NCI-H2196 treated with DMSO at 0.1 percent for 48 hours (cell line): Measurements from ENCODE around the gene ATP8A1.
"Not testable (repeated sequence)": the region's sequence is repeated elsewhere in the genome, so short reads cannot be mapped to it uniquely, and the experiment has no call there.

Experiments
- DNase-seq: peaks from one replicate; lab custom pipeline; 2025; ENCODE audit not compliant: unreplicated experiment; lab: John Stamatoyannopoulos, UW

The ATP8A1 gene

DNA sequence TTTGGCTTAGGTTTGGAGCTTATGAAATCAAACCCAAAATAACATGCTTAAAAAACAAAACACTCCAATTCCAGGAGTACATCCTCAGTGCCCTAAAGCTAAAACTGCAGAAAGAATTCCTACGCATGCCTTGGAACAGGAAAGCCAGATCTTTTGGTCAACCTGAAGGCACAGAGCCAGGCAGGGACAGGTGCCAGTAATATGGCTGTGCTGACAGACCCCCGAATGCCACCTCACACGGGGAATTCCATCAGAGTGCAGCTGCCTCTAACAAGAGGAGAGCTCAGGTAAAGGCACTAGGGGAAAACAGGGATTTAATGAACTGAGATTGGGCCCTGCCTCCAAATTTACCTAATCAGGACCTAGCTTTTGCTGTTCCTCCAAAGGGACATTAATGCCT, 182.5 kb downstream of the ATP8A1 start:
- no peak for DNase-seq

DNA sequence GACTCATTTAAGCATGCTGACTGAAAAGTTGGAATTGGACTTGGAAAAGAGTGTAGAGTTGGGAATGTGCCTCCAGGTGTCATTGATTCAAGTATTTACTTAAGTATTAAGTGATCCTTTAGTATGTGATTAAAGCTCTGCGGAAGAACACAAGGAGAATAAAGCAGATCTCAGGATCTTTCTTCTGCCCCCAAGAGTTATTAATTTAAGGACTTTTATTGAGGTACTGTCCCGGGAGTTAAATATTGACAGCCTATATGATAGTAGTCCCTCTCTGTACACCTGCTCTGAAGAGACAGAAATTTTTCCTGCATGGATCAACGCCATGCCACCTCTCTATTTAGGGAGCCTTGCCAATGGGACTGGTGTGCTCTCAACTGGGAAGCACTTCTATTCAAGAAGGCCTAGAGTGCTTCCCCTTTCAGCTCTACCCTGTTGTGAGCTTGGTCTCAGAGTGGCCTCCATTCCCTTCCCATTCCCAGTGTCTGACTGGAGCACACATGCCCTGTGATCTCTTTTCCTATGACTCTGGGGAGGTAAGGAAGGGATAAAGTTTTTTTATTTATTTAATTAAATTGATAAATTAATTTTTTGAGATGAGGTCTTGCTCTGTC, 183.7 kb downstream of the ATP8A1 start:
- DNase-seq, result no peak

DNA sequence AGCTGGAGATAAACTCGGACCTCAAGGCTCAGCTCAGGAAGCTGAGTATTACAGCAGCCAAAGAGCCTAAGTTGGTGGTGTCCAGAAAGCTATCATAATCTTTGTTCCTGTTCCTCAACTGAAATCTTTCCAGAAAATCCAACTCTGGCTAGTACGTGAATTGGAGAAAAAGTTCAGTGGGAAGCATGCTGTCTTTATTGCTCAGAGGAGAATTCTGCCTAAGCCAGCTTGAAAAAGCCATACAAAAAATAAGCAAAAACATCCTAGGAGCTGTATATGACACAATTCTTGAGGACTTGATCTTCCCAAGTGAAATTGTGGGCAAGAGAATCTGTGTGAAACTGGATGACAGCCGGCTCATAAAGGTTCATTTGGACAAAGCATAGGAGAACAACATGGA, 185.0 kb downstream of the ATP8A1 start:
- DNase-seq, result no peak

- DNase-seq, result no peak
Observed at GRCh38 chr4:42470023-42470422, 186.9 kb downstream of the ATP8A1 start.

- not testable (repeated sequence) for DNase-seq
Observed at GRCh38 chr4:42467777-42468176, 189.1 kb downstream of the ATP8A1 start.

DNA sequence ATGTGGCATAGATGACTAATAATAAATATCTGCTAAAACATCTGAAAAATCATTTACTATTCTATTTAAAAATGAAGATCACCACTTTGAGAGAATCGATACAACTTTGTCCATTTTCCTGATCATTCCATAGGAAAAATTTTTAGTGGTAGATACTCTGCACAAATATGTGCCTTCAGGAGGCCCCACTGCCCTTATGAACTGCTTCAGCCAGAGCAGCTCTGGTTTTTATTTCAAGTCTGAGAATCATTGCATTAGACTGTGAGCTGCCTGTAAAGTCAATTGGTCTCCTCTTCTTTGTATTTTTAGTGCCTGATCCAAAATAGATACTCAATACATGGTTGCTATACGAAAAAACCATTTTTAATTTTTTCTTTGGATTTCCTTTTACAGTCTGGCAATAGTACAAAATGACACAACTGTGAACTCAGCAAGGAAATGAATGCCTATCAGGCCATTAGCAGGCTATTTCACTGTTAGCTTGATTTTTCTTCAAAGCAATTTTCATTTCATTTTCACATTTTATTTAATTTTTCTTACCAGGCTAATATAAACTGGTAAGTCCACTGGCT, 190.5 kb downstream of the ATP8A1 start:
- no peak for DNase-seq

GRCh38 chr4:42464550-42465094, 192.3 kb downstream of the ATP8A1 start:
- no peak for DNase-seq

DNA sequence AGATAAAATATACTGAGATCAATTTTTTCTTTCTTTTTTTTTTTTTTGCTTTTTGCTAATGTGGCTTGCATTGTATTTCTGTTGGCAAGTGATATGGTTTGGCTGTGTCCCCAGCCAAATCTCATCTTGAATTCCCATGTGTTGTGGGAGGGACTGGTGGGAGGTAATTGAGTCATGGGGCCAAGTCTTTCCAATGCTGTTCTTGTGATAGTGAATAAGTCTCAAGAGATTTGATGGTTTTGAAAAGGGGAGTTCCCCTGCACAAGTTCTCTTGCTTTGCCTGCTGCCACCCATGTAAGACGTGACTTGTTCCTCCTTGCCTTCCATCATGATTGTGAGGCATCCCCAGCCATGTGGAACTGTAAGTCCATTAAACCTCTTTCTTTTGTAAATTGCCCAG, 195.7 kb downstream of the ATP8A1 start:
- not testable (repeated sequence) for DNase-seq

GRCh38 chr4:42460043-42460442, 196.9 kb downstream of the ATP8A1 start:
- DNase-seq, result no peak

DNA sequence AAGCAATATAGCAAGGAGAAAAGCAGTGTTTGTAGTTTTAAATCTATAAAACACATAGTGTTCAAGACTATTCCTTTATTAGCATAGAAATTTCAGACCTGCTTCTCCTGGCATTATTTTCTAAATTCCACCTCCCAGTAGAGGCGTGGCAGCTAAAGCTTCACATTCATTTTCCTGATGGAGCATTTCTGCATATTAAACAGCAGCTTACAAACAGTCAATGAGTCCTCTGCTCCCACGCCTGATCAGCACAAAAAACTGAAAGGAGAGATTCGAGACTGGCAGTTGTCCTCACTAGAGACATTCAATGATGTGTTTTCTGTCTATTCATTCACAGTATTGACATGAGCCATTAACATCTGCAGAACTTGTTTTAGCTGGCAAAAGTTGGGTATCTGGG, 198.2 kb downstream of the ATP8A1 start:
- DNase-seq, result no peak

DNA sequence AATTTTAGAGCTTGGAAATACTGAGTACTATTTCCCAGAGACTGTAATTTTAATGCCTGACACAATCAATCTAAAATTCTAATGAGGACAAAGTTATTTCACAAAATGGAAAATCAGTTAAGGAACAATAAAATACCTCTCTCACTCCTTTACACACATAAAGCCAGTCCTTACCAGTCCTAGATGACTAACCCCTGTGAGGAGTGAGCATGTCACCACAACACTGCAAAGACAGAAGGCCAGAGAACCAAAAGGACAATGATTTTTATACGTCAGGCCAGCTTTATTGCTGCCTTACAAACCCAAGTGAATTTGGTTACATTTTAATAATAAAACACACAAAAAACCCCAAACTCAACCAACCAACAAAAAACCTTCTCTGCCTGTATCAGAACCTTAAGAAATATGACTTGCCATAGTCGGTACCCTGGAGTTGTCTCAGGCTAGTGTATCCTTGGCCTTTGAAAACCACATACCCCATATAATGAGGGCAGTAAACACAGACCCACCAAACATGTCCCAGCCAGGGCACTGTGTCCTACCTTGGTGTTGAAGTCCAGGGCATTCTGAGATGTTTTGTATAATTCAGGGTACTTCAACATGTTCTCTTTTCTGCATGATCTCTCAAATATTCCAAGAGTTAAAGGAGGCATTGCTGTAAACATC, 202.0 kb downstream of the ATP8A1 start:
- DNase-seq, result no peak

DNA sequence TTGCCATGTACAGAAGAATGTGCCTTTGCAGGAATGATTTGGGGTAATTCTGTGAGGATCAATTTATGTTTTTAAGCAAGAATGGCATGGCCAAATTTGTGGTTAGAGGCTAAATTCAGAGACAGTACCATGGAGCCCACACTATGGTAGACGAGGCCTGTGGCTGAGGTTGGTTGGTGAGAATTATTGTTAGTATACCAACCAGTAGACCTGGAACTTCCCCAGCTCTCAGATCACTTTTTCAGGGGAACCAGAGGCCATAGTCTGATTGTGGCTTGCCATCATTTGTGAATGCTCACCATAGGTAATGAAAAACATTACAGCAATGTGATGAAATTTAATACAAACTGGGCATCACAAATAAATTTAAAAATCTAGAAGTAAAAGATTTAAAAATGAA, 203.3 kb downstream of the ATP8A1 start:
- DNase-seq, result no peak

DNA sequence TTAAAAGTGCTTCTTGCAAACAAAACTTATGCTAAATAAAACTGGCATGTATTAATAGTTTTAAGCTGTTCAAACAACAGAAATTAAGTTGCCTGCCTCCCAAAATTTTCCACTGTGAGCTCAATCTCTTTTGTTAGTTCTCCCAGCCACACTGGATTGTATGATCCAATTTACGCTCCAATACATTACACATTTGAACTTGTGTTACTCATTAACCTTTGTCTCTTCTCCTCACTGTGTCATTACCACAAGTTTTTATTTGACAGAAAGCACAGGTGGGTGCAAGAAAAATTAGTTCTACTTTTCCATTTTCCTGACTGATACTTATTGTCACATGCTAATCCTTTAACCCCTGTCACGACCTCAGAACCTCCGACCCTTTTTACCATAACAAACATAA, 204.1 kb downstream of the ATP8A1 start:
- DNase-seq, result no peak

GRCh38 chr4:42446823-42447222, 210.1 kb downstream of the ATP8A1 start:
- no peak for DNase-seq

GRCh38 chr4:42445038-42445437, 211.9 kb downstream of the ATP8A1 start:
- DNase-seq, result no peak

- DNase-seq, result no peak
Observed at GRCh38 chr4:42442601-42443000, 214.3 kb downstream of the ATP8A1 start.

DNA sequence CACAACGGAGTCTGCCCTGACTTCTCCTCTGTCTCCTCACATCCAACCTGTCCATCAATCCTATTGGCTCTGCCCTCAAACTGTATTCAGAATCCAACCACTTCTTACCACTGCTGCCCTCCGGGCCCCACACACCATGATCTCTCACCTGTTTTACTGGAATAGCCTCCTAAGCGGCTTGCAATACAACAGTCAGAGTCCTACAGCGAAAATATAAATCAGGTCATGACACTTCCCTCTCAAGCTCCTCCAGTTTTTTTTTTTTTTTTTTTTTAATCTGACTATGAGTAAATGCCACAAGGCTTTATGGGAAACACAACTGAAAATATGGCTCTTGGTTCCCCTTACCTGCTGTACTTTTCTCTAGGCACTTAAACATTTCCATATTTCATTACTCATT, 216.8 kb downstream of the ATP8A1 start:
- DNase-seq, result no peak

- DNase-seq, result no peak
Observed at GRCh38 chr4:42436928-42437565, 219.9 kb downstream of the ATP8A1 start.

- no peak for DNase-seq
Observed at GRCh38 chr4:42428036-42428435, 228.9 kb downstream of the ATP8A1 start.

- DNase-seq, result no peak
Observed at GRCh38 chr4:42425146-42426065, 231.5 kb downstream of the ATP8A1 start.

DNA sequence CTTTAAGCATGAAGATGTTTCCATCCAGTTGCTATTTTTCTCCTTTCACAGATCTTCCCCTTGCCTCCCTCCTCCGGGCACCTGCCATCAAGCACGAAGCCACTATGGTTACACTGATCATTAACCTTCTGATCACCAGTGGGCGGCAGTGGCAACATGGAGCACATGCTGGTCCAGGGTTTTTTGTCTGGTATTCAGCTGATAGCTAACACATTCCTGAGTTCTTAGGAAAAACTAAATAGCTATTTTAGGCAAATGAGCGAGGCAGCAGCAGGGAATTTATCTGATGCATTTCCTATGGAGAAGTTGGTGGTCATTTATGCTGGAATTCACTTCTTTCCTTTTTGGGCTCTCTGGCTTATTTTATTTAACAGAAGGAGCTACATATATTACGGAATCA, 236.8 kb downstream of the ATP8A1 start:
- DNase-seq, result no peak
